ENCODE measurements around the gene ZNF536.

The ZNF536 gene

GRCh38 chr19:30371960-30372824 is at the start of gene ZNF536:
TSS of gene ZNF536 (plus strand) at chr19:30372384. CDS start at chr19:30443563, 71,179 bp downstream.
- no peak for DNase-seq

- DNase-seq = no peak
Measured at GRCh38 chr19:30322641-30323320, 49.4 kb upstream of the ZNF536 start.

GRCh38 chr19:30323904-30324303 is 48.3 kb upstream of the ZNF536 start:
- no peak for DNase-seq

- no peak for DNase-seq
Measured at GRCh38 chr19:30324982-30325381, 47.2 kb upstream of the ZNF536 start.

GRCh38 chr19:30325676-30326392 is 46.4 kb upstream of the ZNF536 start:
- no peak for DNase-seq

GRCh38 chr19:30326393-30326710 is 45.8 kb upstream of the ZNF536 start:
- no peak for DNase-seq

- no peak for DNase-seq
Measured at GRCh38 chr19:30327331-30327730, 44.9 kb upstream of the ZNF536 start.

- no peak for DNase-seq
Measured at GRCh38 chr19:30328096-30328495, 44.1 kb upstream of the ZNF536 start.

GRCh38 chr19:30330266-30330665 is 41.9 kb upstream of the ZNF536 start:
- DNase-seq = no peak

GRCh38 chr19:30332445-30333234 is 39.5 kb upstream of the ZNF536 start:
- DNase-seq = no peak

GRCh38 chr19:30333291-30334065 is 38.7 kb upstream of the ZNF536 start:
- DNase-seq = no peak

GRCh38 chr19:30334841-30335240 is 37.3 kb upstream of the ZNF536 start:
- no peak for DNase-seq

- DNase-seq = no peak
Measured at GRCh38 chr19:30335306-30335886, 36.8 kb upstream of the ZNF536 start.

GRCh38 chr19:30336290-30336689 is 35.9 kb upstream of the ZNF536 start:
- DNase-seq = no peak

- DNase-seq = no peak
Measured at GRCh38 chr19:30338041-30338456, 34.1 kb upstream of the ZNF536 start.

GRCh38 chr19:30338878-30339623 is 33.1 kb upstream of the ZNF536 start:
- no peak for DNase-seq

- no peak for DNase-seq
Measured at GRCh38 chr19:30339624-30340525, 32.3 kb upstream of the ZNF536 start.

- DNase-seq = no peak
Measured at GRCh38 chr19:30340771-30341561, 31.2 kb upstream of the ZNF536 start.

Measured in stimulated activated CD4-positive, alpha-beta T cell treated with anti-CD3 and anti-CD28 coated beads, Interleukin-2, amount 100 ng/mL, for 48 hours (primary cell).